Measurements from ENCODE around the gene RPN2.

DNA sequence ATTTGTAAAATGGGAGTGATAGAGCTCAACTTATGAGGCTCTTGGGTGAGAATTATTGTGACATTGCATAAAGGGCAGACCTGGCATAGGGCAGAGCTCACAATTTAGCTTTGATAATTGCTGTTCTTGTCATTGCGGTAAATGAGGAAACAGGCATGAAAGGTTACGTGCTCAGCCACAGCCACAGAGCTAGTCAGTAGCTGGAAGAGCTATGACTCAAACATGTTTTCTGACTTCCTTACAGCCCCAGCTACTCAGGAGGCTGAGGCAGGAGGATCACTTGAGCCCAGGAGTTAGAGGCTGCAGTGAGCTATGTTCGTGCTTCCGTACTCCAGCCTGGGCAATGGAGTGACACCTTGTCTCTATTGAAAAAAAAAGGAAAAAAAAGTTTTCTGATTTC lies 86.0 kb downstream of the RPN2 start:
- TF ChIP-seq, protein P1, sequence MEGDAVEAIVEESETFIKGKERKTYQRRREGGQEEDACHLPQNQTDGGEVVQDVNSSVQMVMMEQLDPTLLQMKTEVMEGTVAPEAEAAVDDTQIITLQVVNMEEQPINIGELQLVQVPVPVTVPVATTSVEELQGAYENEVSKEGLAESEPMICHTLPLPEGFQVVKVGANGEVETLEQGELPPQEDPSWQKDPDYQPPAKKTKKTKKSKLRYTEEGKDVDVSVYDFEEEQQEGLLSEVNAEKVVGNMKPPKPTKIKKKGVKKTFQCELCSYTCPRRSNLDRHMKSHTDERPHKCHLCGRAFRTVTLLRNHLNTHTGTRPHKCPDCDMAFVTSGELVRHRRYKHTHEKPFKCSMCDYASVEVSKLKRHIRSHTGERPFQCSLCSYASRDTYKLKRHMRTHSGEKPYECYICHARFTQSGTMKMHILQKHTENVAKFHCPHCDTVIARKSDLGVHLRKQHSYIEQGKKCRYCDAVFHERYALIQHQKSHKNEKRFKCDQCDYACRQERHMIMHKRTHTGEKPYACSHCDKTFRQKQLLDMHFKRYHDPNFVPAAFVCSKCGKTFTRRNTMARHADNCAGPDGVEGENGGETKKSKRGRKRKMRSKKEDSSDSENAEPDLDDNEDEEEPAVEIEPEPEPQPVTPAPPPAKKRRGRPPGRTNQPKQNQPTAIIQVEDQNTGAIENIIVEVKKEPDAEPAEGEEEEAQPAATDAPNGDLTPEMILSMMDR (IDR thresholded peaks at IDR 0.05) = no peak
- TF ChIP-seq TAF1 (IDR thresholded peaks at IDR 0.05; ENCODE audit: borderline replicate concordance, low read depth, low read length) (no peak), EP300 (IDR thresholded peaks at IDR 0.05; ENCODE audit: borderline replicate concordance in 1 of 2, low read depth in 1 of 2, low read length in 1 of 2) (no peak)
- TF ChIP-seq, protein P2, sequence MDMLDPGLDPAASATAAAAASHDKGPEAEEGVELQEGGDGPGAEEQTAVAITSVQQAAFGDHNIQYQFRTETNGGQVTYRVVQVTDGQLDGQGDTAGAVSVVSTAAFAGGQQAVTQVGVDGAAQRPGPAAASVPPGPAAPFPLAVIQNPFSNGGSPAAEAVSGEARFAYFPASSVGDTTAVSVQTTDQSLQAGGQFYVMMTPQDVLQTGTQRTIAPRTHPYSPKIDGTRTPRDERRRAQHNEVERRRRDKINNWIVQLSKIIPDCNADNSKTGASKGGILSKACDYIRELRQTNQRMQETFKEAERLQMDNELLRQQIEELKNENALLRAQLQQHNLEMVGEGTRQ (IDR thresholded peaks at IDR 0.05; ENCODE audit: borderline replicate concordance, low read depth, low read length) = no peak
